GM23248 (cell line): Measurements from ENCODE around the gene TNFRSF11A. TPM values are rescaled to one million over a fixed set of nuclear protein-coding genes. Genes with fewer than 3 reads are reported as not detected.

Experiments
- DNase-seq: peaks from one replicate; pipeline ENCODE4 v3.0.0-alpha.2; 2015
- H2AFZ ChIP-seq: fragments of 200-600 bp; sonication (generic); 2 replicates; pipeline ENCODE4 v1.6.1; 2016; ENCODE audit warnings: antibody characterized with exemption
- H3F3A ChIP-seq: fragments of 200-600 bp; sonication (generic); 2 replicates; pipeline ENCODE4 v1.6.1; 2016; ENCODE audit warnings: mild to moderate bottlenecking, antibody characterized with exemption, mixed run types; ENCODE audit not compliant: insufficient read depth
- H3K27ac ChIP-seq: fragments of 200-600 bp; sonication (generic); 2 replicates; pipeline ENCODE4 v1.5.1; 2016; ENCODE audit warnings: mild to moderate bottlenecking
- H3K27me3 ChIP-seq: fragments of 200-600 bp; sonication (generic); replicated peaks from 2 replicates; pipeline ENCODE4 v1.6.1; 2016; ENCODE audit warnings: mild to moderate bottlenecking; ENCODE audit not compliant: insufficient read depth
- H3K36me3 ChIP-seq: fragments of 200-600 bp; sonication (generic); 2 replicates; pipeline ENCODE4 v1.6.1; 2016; ENCODE audit warnings: low read depth, mild to moderate bottlenecking
- H3K4me1 ChIP-seq: fragments of 200-600 bp; sonication (generic); 2 replicates; pipeline ENCODE4 v1.6.1; 2016; ENCODE audit warnings: mild to moderate bottlenecking; ENCODE audit not compliant: insufficient read depth
- H3K4me2 ChIP-seq: fragments of 200-600 bp; sonication (generic); one replicate; pipeline ENCODE4 v1.6.1; 2016; ENCODE audit warnings: mild to moderate bottlenecking; ENCODE audit not compliant: unreplicated experiment
- H3K4me3 ChIP-seq: fragments of 200-600 bp; sonication (generic); 2 replicates; pipeline ENCODE4 v1.5.1; 2016; ENCODE audit warnings: mild to moderate bottlenecking
- H3K79me2 ChIP-seq: fragments of 200-600 bp; sonication (generic); 2 replicates; pipeline ENCODE4 v1.6.1; 2016; ENCODE audit warnings: mild to moderate bottlenecking; ENCODE audit not compliant: insufficient read depth
- H3K9ac ChIP-seq: fragments of 200-600 bp; sonication (generic); 2 replicates; pipeline ENCODE4 v1.6.1; 2016; ENCODE audit warnings: mild to moderate bottlenecking
- H3K9me2 ChIP-seq: fragments of 200-600 bp; sonication (generic); 2 replicates; pipeline ENCODE4 v1.6.1; 2016; ENCODE audit warnings: mixed run types, mild to moderate bottlenecking, moderate library complexity; ENCODE audit not compliant: insufficient read depth
- H3K9me3 ChIP-seq: fragments of 200-600 bp; sonication (generic); one replicate; pipeline ENCODE4 v1.6.1; 2017; ENCODE audit warnings: low read depth
- H4K20me1 ChIP-seq: fragments of 200-600 bp; sonication (generic); 2 replicates; pipeline ENCODE4 v1.6.0; 2016; ENCODE audit not compliant: insufficient read depth
- EZH2 ChIP-seq: fragments of 200-600 bp; sonication (generic); IDR thresholded peaks from 2 replicates; pipeline ENCODE4 v1.6.1; 2018; ENCODE audit warnings: antibody characterized with exemption, mild to moderate bottlenecking; ENCODE audit not compliant: insufficient read depth, poor library complexity, severe bottlenecking
- EZH2phosphoT487 ChIP-seq: fragments of 200-600 bp; sonication (generic); IDR thresholded peaks from 2 replicates; pipeline ENCODE4 v1.6.1; 2018; ENCODE audit warnings: antibody characterized with exemption, moderate library complexity, mild to moderate bottlenecking, low read depth; ENCODE audit not compliant: insufficient read depth
- WGBS, 2 experiments: methylation state at CpG; one replicate each; pipeline ENCODE4 v1.1.6; 2015 to 2017; ENCODE audit warnings: low lambda C conversion rate in 2 of 2, low coverage in 1 of 2; ENCODE audit errors: missing lambda C conversion rate in 2 of 2; 5-methylcytosine and 5-hydroxymethylcytosine counted together
- in situ Hi-C: fragments of 300-500 bp; cut with MboI; formaldehyde crosslinking; loops from 2 replicates; pipeline ENCODE4 v1.15.0; 2020
- polyA plus RNA-seq: library from polyadenylated mRNA; unstranded; fragments of >200 nt; fragmentation: Nextera tagmentation; extraction: Ambion mirVana; gene quantifications from 2 replicates; pipeline ENCODE4 v1.2.1, GENCODE V29; 2016
- total RNA-seq: library from RNA; depleted of rRNA; stranded (reverse); fragments of >200 nt; shearing (Covaris generic); gene quantifications from 2 replicates; pipeline ENCODE4 v1.2.3, GENCODE V29; 2014

The TNFRSF11A gene
- total and polyA plus RNA-seq, 2 experiments from 2014 or later, result 0.09 to 0.22 TPM

- Histone ChIP-seq H3K4me3 (no peak overlapping the region), H2AFZ (no peak overlapping the region), H3K79me2 (no peaks in the 10 kb centered on the region), H3K4me2 (no peak overlapping the region), H4K20me1 (no peaks in the 10 kb centered on the region), H3K27ac (no peak overlapping the region), H3K4me1 (peaks cover 11% of the 10 kb centered on the region), H3K27me3 (peaks cover 10% of the 10 kb centered on the region; the same call in 1 of the 2 replicates), H3K9me2 (no peaks in the 10 kb centered on the region), H3K36me3 (no peaks in the 10 kb centered on the region), H3F3A (no peaks in the 10 kb centered on the region; the same call in 1 of the 2 replicates), H3K9ac (no peak overlapping the region), H3K9me3 (no peaks in the 10 kb centered on the region)
- no peak for TF ChIP-seq EZH2phosphoT487
- no peak for TF ChIP-seq EZH2
- WGBS, 2 experiments, result 91% methylated on average over 4 of the region's 4 CpGs
- no peak for DNase-seq
- in situ Hi-C loops, result no loop called here
Observed at GRCh38 chr18:62342884-62343283, 17.8 kb downstream of the TNFRSF11A start.

- Histone ChIP-seq H3K9me2 (no peaks in the 10 kb centered on the region), H3K36me3 (no peaks in the 10 kb centered on the region), H3K4me2 (no peak overlapping the region), H3K27ac (no peak overlapping the region), H2AFZ (no peak overlapping the region), H3K9me3 (no peaks in the 10 kb centered on the region), H3F3A (no peaks in the 10 kb centered on the region; the same call in 1 of the 2 replicates), H3K4me3 (no peak overlapping the region), H4K20me1 (no peaks in the 10 kb centered on the region), H3K9ac (no peak overlapping the region), H3K79me2 (no peaks in the 10 kb centered on the region), H3K4me1 (peaks cover 11% of the 10 kb centered on the region), H3K27me3 (peaks cover 10% of the 10 kb centered on the region; the same call in 1 of the 2 replicates)
- TF ChIP-seq EZH2phosphoT487, result no peak
- TF ChIP-seq EZH2, result no peak
- 84 to 85% methylated on average over 8 of the region's 8 CpGs for WGBS, 2 experiments
- in situ Hi-C loops, result no loop called here
- no peak for DNase-seq
Observed at GRCh38 chr18:62343316-62343715, 18.2 kb downstream of the TNFRSF11A start.

- Histone ChIP-seq H3K27ac (no peak overlapping the region), H3K9me2 (no peaks in the 10 kb centered on the region), H3K36me3 (no peaks in the 10 kb centered on the region), H3K79me2 (no peaks in the 10 kb centered on the region), H4K20me1 (no peaks in the 10 kb centered on the region), H3K4me3 (no peak overlapping the region), H3F3A (no peaks in the 10 kb centered on the region), H3K9me3 (no peaks in the 10 kb centered on the region), H3K4me1 (no peaks in the 10 kb centered on the region), H3K9ac (no peak overlapping the region), H2AFZ (no peak overlapping the region), H3K4me2 (no peak overlapping the region), H3K27me3 (peaks cover 10% of the 10 kb centered on the region; the same call in 1 of the 2 replicates)
- in situ Hi-C loops, result no loop called here
- WGBS, 2 experiments, result 88 to 90% methylated on average over 2 of the region's 2 CpGs
- no peak for TF ChIP-seq EZH2phosphoT487
- no peak for TF ChIP-seq EZH2
- no peak for DNase-seq
Observed at GRCh38 chr18:62345909-62346308, 20.8 kb downstream of the TNFRSF11A start.

- no peaks in the 10 kb centered on the region for H3K9me2 ChIP-seq
- no peaks in the 10 kb centered on the region for H3K9me3 ChIP-seq
- DNase-seq, result no peak
- no peak for TF ChIP-seq EZH2phosphoT487
- TF ChIP-seq EZH2, result no peak
- H3K4me1 ChIP-seq, result no peaks in the 10 kb centered on the region
- no peak overlapping the region for H3K9ac ChIP-seq
- H2AFZ ChIP-seq, result no peak overlapping the region
- no peaks in the 10 kb centered on the region for H3F3A ChIP-seq
- in situ Hi-C loops, result no loop called here
- H3K79me2 ChIP-seq, result no peaks in the 10 kb centered on the region
- no peak overlapping the region for H3K27ac ChIP-seq
- no peaks in the 10 kb centered on the region for H3K36me3 ChIP-seq
- H3K4me3 ChIP-seq, result no peak overlapping the region
- H3K4me2 ChIP-seq, result no peak overlapping the region
- peaks cover 10% of the 10 kb centered on the region; the same call in 1 of the 2 replicates for H3K27me3 ChIP-seq
- 54 to 62% methylated on average over 7 of the region's 7 CpGs for WGBS, 2 experiments
- no peaks in the 10 kb centered on the region for H4K20me1 ChIP-seq
Observed at GRCh38 chr18:62346333-62347088, 21.4 kb downstream of the TNFRSF11A start.
